ENCODE results near the gene PMF1.

Gene PMF1

DNA sequence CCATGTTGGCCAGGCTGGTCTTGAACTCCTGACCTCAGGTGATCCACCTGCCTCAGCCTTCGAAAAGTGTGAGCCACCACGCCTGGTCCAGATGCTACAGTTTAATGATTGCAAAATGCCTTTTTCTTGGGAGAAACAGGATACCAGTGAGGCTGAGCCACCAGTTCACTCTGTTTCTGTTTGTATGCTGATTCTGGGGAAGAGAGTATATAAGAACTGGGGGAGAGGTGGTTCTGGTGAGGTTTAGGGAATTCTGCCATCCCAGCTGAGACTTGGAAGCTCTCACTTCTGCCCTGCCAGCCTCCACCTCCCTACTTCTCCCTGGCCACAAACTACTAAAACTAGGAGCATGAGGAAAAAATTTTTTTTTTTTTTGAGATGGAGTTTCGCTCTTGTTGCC lies 8.1 kb upstream of the PMF1 start:
- no peak for TF ChIP-seq FOXP2 (optimal IDR thresholded peaks at IDR 0.05; ENCODE audit: borderline replicate concordance, extremely low read depth, extremely low read length, insufficient read depth)
- TF ChIP-seq, protein P1, sequence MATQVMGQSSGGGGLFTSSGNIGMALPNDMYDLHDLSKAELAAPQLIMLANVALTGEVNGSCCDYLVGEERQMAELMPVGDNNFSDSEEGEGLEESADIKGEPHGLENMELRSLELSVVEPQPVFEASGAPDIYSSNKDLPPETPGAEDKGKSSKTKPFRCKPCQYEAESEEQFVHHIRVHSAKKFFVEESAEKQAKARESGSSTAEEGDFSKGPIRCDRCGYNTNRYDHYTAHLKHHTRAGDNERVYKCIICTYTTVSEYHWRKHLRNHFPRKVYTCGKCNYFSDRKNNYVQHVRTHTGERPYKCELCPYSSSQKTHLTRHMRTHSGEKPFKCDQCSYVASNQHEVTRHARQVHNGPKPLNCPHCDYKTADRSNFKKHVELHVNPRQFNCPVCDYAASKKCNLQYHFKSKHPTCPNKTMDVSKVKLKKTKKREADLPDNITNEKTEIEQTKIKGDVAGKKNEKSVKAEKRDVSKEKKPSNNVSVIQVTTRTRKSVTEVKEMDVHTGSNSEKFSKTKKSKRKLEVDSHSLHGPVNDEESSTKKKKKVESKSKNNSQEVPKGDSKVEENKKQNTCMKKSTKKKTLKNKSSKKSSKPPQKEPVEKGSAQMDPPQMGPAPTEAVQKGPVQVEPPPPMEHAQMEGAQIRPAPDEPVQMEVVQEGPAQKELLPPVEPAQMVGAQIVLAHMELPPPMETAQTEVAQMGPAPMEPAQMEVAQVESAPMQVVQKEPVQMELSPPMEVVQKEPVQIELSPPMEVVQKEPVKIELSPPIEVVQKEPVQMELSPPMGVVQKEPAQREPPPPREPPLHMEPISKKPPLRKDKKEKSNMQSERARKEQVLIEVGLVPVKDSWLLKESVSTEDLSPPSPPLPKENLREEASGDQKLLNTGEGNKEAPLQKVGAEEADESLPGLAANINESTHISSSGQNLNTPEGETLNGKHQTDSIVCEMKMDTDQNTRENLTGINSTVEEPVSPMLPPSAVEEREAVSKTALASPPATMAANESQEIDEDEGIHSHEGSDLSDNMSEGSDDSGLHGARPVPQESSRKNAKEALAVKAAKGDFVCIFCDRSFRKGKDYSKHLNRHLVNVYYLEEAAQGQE (IDR thresholded peaks at IDR 0.05; ENCODE audit: insufficient read depth in 1 of 2, low read depth in 2 of 2, low read length in 2 of 2), result no peak

DNA sequence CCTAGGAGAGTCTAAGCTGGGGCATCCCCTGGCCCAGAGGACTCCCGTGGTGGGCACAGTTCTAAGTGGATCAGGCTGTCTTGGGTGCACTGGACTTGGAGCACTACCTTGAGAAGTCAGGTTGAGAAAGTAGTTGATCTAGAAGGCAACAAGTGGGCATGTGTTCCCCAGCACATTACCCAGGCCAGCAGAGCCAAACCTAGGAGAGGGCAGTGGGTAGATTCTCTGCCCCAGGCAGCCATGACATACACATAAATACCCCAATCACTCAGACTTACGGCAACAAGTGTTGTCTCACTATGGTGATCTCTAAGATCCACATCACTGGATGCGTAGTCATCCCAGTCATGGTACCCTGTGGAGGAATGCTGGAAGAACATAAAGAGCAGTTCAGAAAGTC lies 1.6 kb upstream of the PMF1 start:
- TF ChIP-seq SIN3A (IDR thresholded peaks at IDR 0.05; ENCODE audit: borderline replicate concordance, insufficient read depth, low read length) (no peak), POLR2AphosphoS5 (IDR thresholded peaks at IDR 0.05; ENCODE audit: low read depth, low read length) (no peak), FOXP2 (optimal IDR thresholded peaks at IDR 0.05; ENCODE audit: borderline replicate concordance, extremely low read depth, extremely low read length, insufficient read depth) (no peak), TAF1 (IDR thresholded peaks at IDR 0.05; ENCODE audit: borderline replicate concordance, insufficient read depth, low read length) (no peak)
- TF ChIP-seq, protein P1 (IDR thresholded peaks at IDR 0.05; ENCODE audit: insufficient read depth in 1 of 2, low read depth in 2 of 2, low read length in 2 of 2), result no peak

DNA sequence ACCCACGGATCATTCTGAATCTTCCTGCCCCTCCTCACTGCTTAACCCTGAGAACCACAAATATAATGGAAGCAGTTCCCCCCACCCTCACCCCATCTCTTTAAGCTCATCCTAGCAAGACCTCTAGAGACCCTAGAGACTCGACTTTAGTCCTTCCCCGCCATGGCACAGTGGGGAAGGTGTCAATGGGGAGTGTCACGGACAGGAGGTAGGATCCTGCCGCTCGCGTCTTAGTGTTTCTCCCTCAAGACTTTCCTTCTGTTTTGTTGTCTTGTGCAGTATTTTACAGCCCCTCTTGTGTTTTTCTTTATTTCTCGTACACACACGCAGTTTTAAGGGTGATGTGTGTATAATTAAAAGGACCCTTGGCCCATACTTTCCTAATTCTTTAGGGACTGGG lies 677 bp upstream of the PMF1 start:
- TF ChIP-seq FOXP2 (optimal IDR thresholded peaks at IDR 0.05; ENCODE audit: borderline replicate concordance, extremely low read depth, extremely low read length, insufficient read depth), result no peak
- TF ChIP-seq, protein P1 (IDR thresholded peaks at IDR 0.05; ENCODE audit: insufficient read depth in 1 of 2, low read depth in 2 of 2, low read length in 2 of 2), result no peak
- no peak for TF ChIP-seq TAF1 (IDR thresholded peaks at IDR 0.05; ENCODE audit: borderline replicate concordance, insufficient read depth, low read length)
- no peak for TF ChIP-seq SIN3A (IDR thresholded peaks at IDR 0.05; ENCODE audit: borderline replicate concordance, insufficient read depth, low read length)
- no peak for TF ChIP-seq POLR2AphosphoS5 (IDR thresholded peaks at IDR 0.05; ENCODE audit: low read depth, low read length)

DNA sequence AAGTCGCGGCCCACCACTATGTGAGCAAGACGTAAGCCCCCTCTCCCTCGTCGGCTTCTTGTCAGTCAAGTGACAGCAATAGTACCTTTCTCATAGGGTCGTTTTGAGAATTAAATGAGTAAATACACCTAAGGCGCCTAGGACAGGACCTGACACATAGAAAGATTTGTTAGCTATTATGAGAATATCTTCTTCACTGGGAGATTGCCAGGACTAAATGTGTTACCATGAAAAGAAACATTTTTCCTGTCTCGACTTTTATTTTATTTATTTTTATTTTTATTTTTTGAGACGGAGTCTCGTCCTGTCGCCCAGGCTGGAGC lies 798 bp downstream of the PMF1 start:
- TF ChIP-seq TAF1 (IDR thresholded peaks at IDR 0.05; ENCODE audit: borderline replicate concordance, insufficient read depth, low read length), result no peak
- TF ChIP-seq, protein P1 (IDR thresholded peaks at IDR 0.05; ENCODE audit: insufficient read depth in 1 of 2, low read depth in 2 of 2, low read length in 2 of 2), result no peak
- no peak for TF ChIP-seq POLR2AphosphoS5 (IDR thresholded peaks at IDR 0.05; ENCODE audit: low read depth, low read length)
- TF ChIP-seq SIN3A (IDR thresholded peaks at IDR 0.05; ENCODE audit: borderline replicate concordance, insufficient read depth, low read length), result no peak
- TF ChIP-seq FOXP2 (optimal IDR thresholded peaks at IDR 0.05; ENCODE audit: borderline replicate concordance, extremely low read depth, extremely low read length, insufficient read depth), result no peak

DNA sequence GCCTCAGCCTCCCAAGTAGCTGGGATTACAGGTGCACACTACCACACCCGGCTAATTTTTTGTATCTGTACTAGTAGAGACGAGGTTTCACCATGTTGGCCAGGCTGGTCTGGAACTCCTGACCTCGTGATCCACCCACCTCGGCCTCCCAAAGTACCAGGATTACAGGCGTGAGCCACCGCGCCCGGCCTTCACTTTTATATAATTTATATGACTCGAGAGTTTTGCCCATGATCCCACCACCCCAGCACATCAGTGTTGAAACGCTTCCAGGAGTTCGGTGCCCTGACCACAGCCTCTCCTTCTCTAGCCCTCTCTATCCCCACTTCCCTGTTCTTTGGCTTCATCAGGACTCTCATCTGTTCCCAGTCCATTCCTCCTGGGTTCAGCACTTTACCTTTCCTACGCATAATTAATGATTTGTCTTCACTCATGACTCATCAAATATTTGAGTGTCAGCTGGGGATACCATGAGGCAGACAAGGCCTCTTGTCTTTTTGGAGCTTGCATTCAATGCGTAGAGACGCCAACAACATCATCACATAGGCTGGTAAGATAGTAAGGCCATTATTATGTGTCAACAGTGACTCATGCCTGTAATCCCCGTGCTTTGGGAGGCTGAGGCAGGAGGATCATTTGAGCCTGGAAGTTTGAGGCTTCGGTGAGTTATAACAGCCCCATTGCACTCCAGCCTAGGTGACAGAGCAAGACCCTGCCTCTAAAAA lies 1.4 kb downstream of the PMF1 start:
- TF ChIP-seq TAF1 (IDR thresholded peaks at IDR 0.05; ENCODE audit: borderline replicate concordance, insufficient read depth, low read length) (no peak), SIN3A (IDR thresholded peaks at IDR 0.05; ENCODE audit: borderline replicate concordance, insufficient read depth, low read length) (no peak), FOXP2 (optimal IDR thresholded peaks at IDR 0.05; ENCODE audit: borderline replicate concordance, extremely low read depth, extremely low read length, insufficient read depth) (no peak), POLR2AphosphoS5 (IDR thresholded peaks at IDR 0.05; ENCODE audit: low read depth, low read length) (no peak)
- TF ChIP-seq, protein P1 (IDR thresholded peaks at IDR 0.05; ENCODE audit: insufficient read depth in 1 of 2, low read depth in 2 of 2, low read length in 2 of 2), result no peak

All from PFSK-1 (cell line).